Panc1 (cell line): ENCODE data around the gene TDRD1.

Source experiments
- CTCF ChIP-seq: fragments of 450-650 bp; IDR thresholded peaks from 2 replicates; pipeline ENCODE4 v1.5.1; 2017; ENCODE audit warnings: mild to moderate bottlenecking
- POLR2AphosphoS5 ChIP-seq: IDR thresholded peaks from 2 replicates; pipeline ENCODE4 v1.6.1; 2012; ENCODE audit warnings: mild to moderate bottlenecking, low read depth, low read length, moderate library complexity
- REST ChIP-seq, 2 experiments: IDR thresholded peaks; 2 replicates each; pipeline ENCODE4 v1.6.1; 2011 to 2012; ENCODE audit warnings: low read depth in 2 of 2, control low read depth in 1 of 2, low read length in 1 of 2, mild to moderate bottlenecking in 1 of 2, moderate library complexity in 1 of 2; ENCODE audit not compliant: insufficient read depth in 1 of 2
- SIN3A ChIP-seq: IDR thresholded peaks from 2 replicates; pipeline ENCODE4 v1.6.1; 2012; ENCODE audit warnings: low read depth, mild to moderate bottlenecking, low read length, moderate library complexity, borderline replicate concordance; ENCODE audit not compliant: insufficient read depth

- TF ChIP-seq CTCF (no peak), POLR2AphosphoS5 (no peak), SIN3A (no peak), REST (IDR thresholded peaks at IDR 0.05; ENCODE audit: insufficient read depth in 1 of 2, low read depth in 2 of 2, low read length in 1 of 2) (no peak)
Measured at GRCh38 chr10:114271779-114272167, 92.6 kb downstream of the TDRD1 start.
